Gastrocnemius medialis (tissue), 4 donors: ENCODE results near the gene FAM229A.

ENCODE experiments used
- CTCF ChIP-seq, 5 experiments: fragments of 450-650 bp in 3 of 5; fragments of 200-600 bp in 2 of 5; sonication (generic) in 2 of 5; IDR thresholded peaks in 4 of 5; conservative IDR thresholded peaks in 1 of 5; 1 replicate in 4 of 5; 2 replicates in 1 of 5; pipeline ENCODE4 v1.5.1; 2016 to 2019; ENCODE audit warnings: antibody characterized with exemption in 5 of 5, mild to moderate bottlenecking in 3 of 5, moderate library complexity in 3 of 5
- POLR2A ChIP-seq, 2 donors: fragments of 450-650 bp; IDR thresholded peaks; one replicate each; pipeline ENCODE4 v1.6.1; 2017; ENCODE audit warnings: antibody characterized with exemption in 2 of 2, mild to moderate bottlenecking in 2 of 2, moderate library complexity in 2 of 2

- TF ChIP-seq CTCF (IDR thresholded peaks at IDR 0.05 in 4 of 5, conservative IDR thresholded peaks at IDR 0.05 in 1 of 5): no peak
- TF ChIP-seq POLR2A (IDR thresholded peaks at IDR 0.05): no peak
Measured at GRCh38 chr1:32329931-32330466, 32.3 kb downstream of the FAM229A start.
